Measurements from ENCODE around the gene MSRB1.
A peak's percentile ranks its signal among the peaks of the same experiment; 100 is the strongest.
"Not testable (repeated sequence)": the region's sequence is repeated elsewhere in the genome, so short reads cannot be mapped to it uniquely, and the experiment has no call there.

MSRB1 gene

DNA sequence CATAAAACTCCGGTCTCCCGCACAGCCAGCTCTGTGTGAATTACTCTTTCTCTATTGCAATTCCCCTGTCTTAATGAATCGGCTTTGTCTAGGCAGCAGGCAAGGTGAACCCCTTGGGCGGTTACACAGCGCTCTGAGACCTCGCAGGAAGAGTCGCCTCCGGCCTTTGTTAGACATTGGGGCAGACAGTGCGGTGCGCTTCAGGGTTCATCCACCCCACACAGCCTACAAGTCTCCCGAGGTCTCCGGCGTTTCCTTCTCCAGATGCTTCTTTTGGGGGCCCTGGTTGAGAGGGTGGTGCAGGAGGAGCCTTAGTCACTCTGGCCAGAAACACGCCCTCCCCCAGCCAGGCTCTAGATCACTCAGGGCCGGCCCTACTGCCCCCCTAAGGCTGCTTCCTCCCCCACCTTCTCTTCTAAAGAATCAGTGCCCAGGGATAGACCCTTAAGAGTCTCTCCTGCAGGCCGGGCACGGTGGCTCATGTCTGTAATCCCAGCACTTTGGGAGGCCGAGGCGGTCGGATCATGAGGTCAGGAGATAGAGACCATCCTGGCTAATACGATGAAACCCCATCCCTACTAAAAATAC is 1.7 kb upstream of the MSRB1 start:
- peaks cover 9% of the 10 kb centered on the region for H3K4me1 ChIP-seq (ENCODE audit: control insufficient read depth, insufficient read depth, low read length)
- no peak overlapping the region for H3K27ac ChIP-seq (ENCODE audit: low read depth, low read length)
- H3K27me3 ChIP-seq (ENCODE audit: control insufficient read depth, insufficient read depth, low read length): no peaks in the 10 kb centered on the region
- no peaks in the 10 kb centered on the region for H3K9me3 ChIP-seq (ENCODE audit: control insufficient read depth, insufficient read depth, low read length)
- H3K36me3 ChIP-seq (ENCODE audit: control insufficient read depth, insufficient read depth, low read length): 0 out of 2 replicates have a peak, but pooled peaks cover 6% of the 10 kb centered on the region
- H3K4me3 ChIP-seq (ENCODE audit: low read depth, low read length): no peak overlapping the region
- H3K9ac ChIP-seq (ENCODE audit: low read depth, low read length): no peak overlapping the region

GRCh38 chr16:1942047-1942809 is 771 bp downstream of the MSRB1 start:
- no peaks in the 10 kb centered on the region for H3K27me3 ChIP-seq (ENCODE audit: control insufficient read depth, insufficient read depth, low read length)
- H3K27ac ChIP-seq (ENCODE audit: low read depth, low read length): no peak overlapping the region
- peaks cover 9% of the 10 kb centered on the region for H3K4me1 ChIP-seq (ENCODE audit: control insufficient read depth, insufficient read depth, low read length)
- H3K4me3 ChIP-seq (ENCODE audit: low read depth, low read length): peak overlapping the region; percentile 78
- H3K36me3 ChIP-seq (ENCODE audit: control insufficient read depth, insufficient read depth, low read length): peaks cover 26% of the 10 kb centered on the region
- no peak overlapping the region for H3K9ac ChIP-seq (ENCODE audit: low read depth, low read length)
- H3K9me3 ChIP-seq (ENCODE audit: control insufficient read depth, insufficient read depth, low read length): no peaks in the 10 kb centered on the region

- Histone ChIP-seq H3K4me1 (ENCODE audit: control insufficient read depth, insufficient read depth, low read length) (peaks cover 9% of the 10 kb centered on the region), H3K9me3 (ENCODE audit: control insufficient read depth, insufficient read depth, low read length) (no peaks in the 10 kb centered on the region), H3K27ac (ENCODE audit: low read depth, low read length) (no peak overlapping the region), H3K36me3 (ENCODE audit: control insufficient read depth, insufficient read depth, low read length) (peaks cover 26% of the 10 kb centered on the region), H3K27me3 (ENCODE audit: control insufficient read depth, insufficient read depth, low read length) (no peaks in the 10 kb centered on the region), H3K9ac (ENCODE audit: low read depth, low read length) (no peak overlapping the region), H3K4me3 (ENCODE audit: low read depth, low read length) (no peak overlapping the region; the same call in 1 of the 2 replicates)
These were observed 1.6 kb downstream of the MSRB1 start for GRCh38 chr16:1941162-1942046.

DNA sequence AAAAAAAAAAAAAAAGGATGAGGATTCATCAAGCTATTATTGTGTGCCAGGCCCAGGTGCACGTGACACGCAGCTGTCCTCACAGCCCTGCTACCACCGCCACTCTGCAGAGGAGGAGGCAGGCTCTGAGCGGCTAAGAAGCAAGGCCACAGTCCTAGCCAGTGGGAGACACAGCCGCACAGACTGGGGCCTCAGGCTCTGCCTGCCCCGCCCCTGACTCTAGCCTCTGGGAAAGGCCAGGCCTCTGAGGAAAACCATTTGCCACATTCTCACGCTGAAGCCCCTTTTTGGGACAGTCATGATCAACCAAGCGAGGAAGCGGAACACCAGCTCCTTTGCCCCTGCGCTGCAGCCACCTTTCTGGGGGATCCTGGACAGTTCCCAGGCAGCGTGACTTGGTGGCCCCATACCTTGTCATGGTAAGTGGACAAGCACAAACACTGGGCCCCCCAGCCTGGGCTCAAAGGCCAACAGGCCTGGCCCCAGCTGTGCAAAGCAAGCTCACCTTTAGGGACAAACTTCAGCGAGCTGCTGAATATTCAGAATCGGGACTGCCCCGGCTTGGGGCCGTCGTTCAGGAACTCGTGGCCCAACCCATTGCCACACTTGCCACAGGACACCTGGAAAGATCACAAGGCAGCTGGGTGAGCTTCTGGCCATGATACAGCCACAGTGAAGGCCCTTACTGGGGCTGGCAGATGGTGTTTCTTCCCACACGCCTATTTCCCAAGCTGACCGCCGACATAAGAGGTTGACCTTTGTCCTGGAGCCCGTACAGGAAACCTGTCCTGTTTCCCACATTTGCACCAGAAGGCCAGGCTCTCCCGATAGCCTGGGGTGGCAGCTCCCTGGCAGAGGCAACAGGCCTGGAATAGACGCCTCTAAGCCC is 2.5 kb downstream of the MSRB1 start:
- Histone ChIP-seq H3K27me3 (ENCODE audit: control insufficient read depth, insufficient read depth, low read length) (no peaks in the 10 kb centered on the region), H3K9me3 (ENCODE audit: control insufficient read depth, insufficient read depth, low read length) (no peaks in the 10 kb centered on the region), H3K9ac (ENCODE audit: low read depth, low read length) (no peak overlapping the region), H3K4me3 (ENCODE audit: low read depth, low read length) (no peak overlapping the region), H3K27ac (ENCODE audit: low read depth, low read length) (no peak overlapping the region), H3K36me3 (ENCODE audit: control insufficient read depth, insufficient read depth, low read length) (peaks cover 26% of the 10 kb centered on the region), H3K4me1 (ENCODE audit: control insufficient read depth, insufficient read depth, low read length) (peaks cover 9% of the 10 kb centered on the region)

DNA sequence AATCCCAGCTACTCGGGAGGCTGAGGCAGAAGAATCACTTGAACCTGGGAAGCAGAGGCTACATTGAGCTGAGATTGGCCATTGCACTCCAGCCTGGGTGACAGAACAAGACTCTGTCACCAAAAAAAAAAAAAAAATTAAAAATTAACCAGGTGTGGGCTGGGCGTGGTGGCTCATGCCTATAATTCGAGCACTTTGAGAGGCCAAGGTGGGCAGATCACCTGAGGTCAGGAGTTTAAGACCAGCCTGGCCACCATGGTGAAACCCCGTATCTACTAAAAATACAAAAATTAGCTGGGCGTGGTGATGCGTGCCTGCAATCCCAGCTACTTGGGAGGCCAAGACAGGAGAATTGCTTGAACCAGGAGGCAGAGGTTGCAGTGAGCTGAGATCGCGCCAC is 3.2 kb downstream of the MSRB1 start:
- H3K27ac ChIP-seq (ENCODE audit: low read depth, low read length); H3K27me3 ChIP-seq (ENCODE audit: control insufficient read depth, insufficient read depth, low read length): not testable (repeated sequence)

GRCh38 chr16:1938910-1939309 is 4.1 kb downstream of the MSRB1 start:
- H3K9ac ChIP-seq (ENCODE audit: low read depth, low read length): no peak overlapping the region
- no peak overlapping the region for H3K4me3 ChIP-seq (ENCODE audit: low read depth, low read length)
- peaks cover 9% of the 10 kb centered on the region for H3K4me1 ChIP-seq (ENCODE audit: control insufficient read depth, insufficient read depth, low read length)
- no peaks in the 10 kb centered on the region for H3K9me3 ChIP-seq (ENCODE audit: control insufficient read depth, insufficient read depth, low read length)
- no peak overlapping the region for H3K27ac ChIP-seq (ENCODE audit: low read depth, low read length)
- peaks cover 26% of the 10 kb centered on the region for H3K36me3 ChIP-seq (ENCODE audit: control insufficient read depth, insufficient read depth, low read length)
- no peaks in the 10 kb centered on the region for H3K27me3 ChIP-seq (ENCODE audit: control insufficient read depth, insufficient read depth, low read length)

More for the DNA sequence above, 3.2 kb downstream of the MSRB1 start:
- H3K4me3 ChIP-seq (ENCODE audit: low read depth, low read length); H3K9ac ChIP-seq (ENCODE audit: low read depth, low read length); H3K9me3 ChIP-seq (ENCODE audit: control insufficient read depth, insufficient read depth, low read length); H3K4me1 ChIP-seq (ENCODE audit: control insufficient read depth, insufficient read depth, low read length): not testable (repeated sequence)
- H3K36me3 ChIP-seq (ENCODE audit: control insufficient read depth, insufficient read depth, low read length): peaks cover 26% of the 10 kb centered on the region

DNA sequence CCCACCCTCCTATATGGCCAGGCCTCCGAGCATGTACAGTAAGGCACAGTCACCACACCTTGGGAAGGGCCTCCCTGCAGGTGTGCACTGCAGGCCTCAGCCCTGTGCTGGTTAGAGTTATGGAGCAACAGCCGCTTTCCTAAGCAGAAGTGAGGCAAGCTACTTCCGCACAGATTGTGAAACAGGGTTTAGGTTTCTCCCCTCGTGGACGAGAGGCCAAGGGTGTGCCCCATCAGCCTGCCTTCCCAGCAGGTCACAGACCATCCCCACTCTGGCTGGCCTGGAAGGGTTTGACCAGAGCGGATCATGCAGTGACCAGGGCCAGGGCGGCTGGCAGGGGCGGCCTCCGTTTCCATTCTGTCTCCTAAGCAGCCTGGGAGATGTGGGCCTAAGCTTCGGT is 4.7 kb downstream of the MSRB1 start:
- H3K4me3 ChIP-seq (ENCODE audit: low read depth, low read length): no peak overlapping the region
- H3K36me3 ChIP-seq (ENCODE audit: control insufficient read depth, insufficient read depth, low read length): peaks cover 26% of the 10 kb centered on the region
- H3K27ac ChIP-seq (ENCODE audit: low read depth, low read length): no peak overlapping the region
- H3K27me3 ChIP-seq (ENCODE audit: control insufficient read depth, insufficient read depth, low read length): no peaks in the 10 kb centered on the region
- no peaks in the 10 kb centered on the region for H3K9me3 ChIP-seq (ENCODE audit: control insufficient read depth, insufficient read depth, low read length)
- no peak overlapping the region for H3K9ac ChIP-seq (ENCODE audit: low read depth, low read length)
- H3K4me1 ChIP-seq (ENCODE audit: control insufficient read depth, insufficient read depth, low read length): peaks cover 9% of the 10 kb centered on the region

- no peak overlapping the region for H3K4me3 ChIP-seq (ENCODE audit: low read depth, low read length)
- no peak overlapping the region for H3K27ac ChIP-seq (ENCODE audit: low read depth, low read length)
- H3K9ac ChIP-seq (ENCODE audit: low read depth, low read length): no peak overlapping the region
- no peaks in the 10 kb centered on the region for H3K9me3 ChIP-seq (ENCODE audit: control insufficient read depth, insufficient read depth, low read length)
- peaks cover 26% of the 10 kb centered on the region for H3K36me3 ChIP-seq (ENCODE audit: control insufficient read depth, insufficient read depth, low read length)
- H3K4me1 ChIP-seq (ENCODE audit: control insufficient read depth, insufficient read depth, low read length): peaks cover 3% of the 10 kb centered on the region
- no peaks in the 10 kb centered on the region for H3K27me3 ChIP-seq (ENCODE audit: control insufficient read depth, insufficient read depth, low read length)
These were observed 6.0 kb downstream of the MSRB1 start for GRCh38 chr16:1936945-1937479.

GRCh38 chr16:1933097-1933661 is 9.8 kb downstream of the MSRB1 start:
- no peak overlapping the region for H3K4me3 ChIP-seq (ENCODE audit: low read depth, low read length)
- peaks cover 6% of the 10 kb centered on the region for H3K27me3 ChIP-seq (ENCODE audit: control insufficient read depth, insufficient read depth, low read length)
- 0 out of 2 replicates have a peak, but pooled peaks cover 2% of the 10 kb centered on the region for H3K4me1 ChIP-seq (ENCODE audit: control insufficient read depth, insufficient read depth, low read length)
- H3K36me3 ChIP-seq (ENCODE audit: control insufficient read depth, insufficient read depth, low read length): peaks cover 6% of the 10 kb centered on the region
- H3K27ac ChIP-seq (ENCODE audit: low read depth, low read length): no peak overlapping the region
- H3K9ac ChIP-seq (ENCODE audit: low read depth, low read length): no peak overlapping the region
- H3K9me3 ChIP-seq (ENCODE audit: control insufficient read depth, insufficient read depth, low read length): no peaks in the 10 kb centered on the region

Measured in HUES48 (cell line).